ENCODE data around the gene ERP44.

- TF ChIP-seq ZNF274 (IDR thresholded peaks at IDR 0.05; ENCODE audit: low read depth, low read length) (no peak), SUZ12 (IDR thresholded peaks at IDR 0.05; ENCODE audit: extremely low read depth, insufficient read depth, insufficient read length) (no peak), YY1 (IDR thresholded peaks at IDR 0.05; ENCODE audit: insufficient read depth, insufficient read length) (no peak)
Measured at GRCh38 chr9:100033877-100034551, 64.8 kb downstream of the ERP44 start.

Data from NT2/D1 (cell line).